Measurements from ENCODE around the gene MTHFD2L.

The MTHFD2L gene

DNA sequence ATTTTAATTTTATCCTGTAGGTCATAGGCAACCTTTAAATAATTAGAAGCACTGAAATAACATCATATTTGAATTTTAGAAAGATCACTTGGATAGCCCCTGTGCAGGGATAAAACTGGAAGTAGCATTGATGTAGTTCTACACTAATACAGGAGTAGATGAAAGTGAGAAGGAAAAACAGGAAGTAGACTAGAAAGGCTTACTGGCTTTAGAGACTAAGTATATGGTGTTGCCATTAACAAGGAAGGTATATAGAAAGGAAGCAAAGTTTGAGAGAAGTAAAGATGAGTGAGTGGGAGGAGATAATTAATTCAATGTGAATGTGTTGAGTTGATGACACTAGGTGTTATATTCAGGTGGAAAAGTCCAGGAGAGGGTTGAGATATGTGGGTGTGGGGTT is 77.2 kb downstream of the MTHFD2L start:
- DNase-seq (ENCODE audit: insufficient read length, low spot score) (no peak), FAIRE-seq (no peak)

DNA sequence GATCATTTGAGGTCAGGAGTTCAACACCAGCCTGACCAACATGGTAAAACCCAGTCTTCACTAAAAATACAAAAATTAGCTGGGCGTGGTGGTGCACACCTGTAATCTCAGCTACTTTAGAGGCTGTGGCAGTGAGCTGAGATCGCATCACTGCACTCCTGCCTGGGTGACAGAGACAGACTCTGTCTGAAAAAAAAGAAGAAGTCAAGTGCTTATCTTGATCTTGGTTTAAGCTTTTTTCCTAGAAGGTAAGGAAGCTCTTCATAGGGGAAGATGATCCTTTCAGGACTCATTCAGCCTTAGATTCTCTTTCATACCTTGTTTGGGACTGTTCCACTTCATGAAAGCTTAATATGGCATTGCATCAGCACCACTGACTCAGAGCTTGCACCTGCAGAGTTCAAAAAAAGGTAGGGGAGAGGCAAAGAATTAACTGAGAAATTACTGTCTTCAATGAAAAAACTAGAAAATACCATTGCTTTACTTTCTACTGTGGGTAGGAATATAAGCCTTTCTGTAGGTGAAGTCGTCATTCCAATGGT is 79.6 kb downstream of the MTHFD2L start:
- no peak for DNase-seq (ENCODE audit: insufficient read length, low spot score)
- FAIRE-seq = no peak

DNA sequence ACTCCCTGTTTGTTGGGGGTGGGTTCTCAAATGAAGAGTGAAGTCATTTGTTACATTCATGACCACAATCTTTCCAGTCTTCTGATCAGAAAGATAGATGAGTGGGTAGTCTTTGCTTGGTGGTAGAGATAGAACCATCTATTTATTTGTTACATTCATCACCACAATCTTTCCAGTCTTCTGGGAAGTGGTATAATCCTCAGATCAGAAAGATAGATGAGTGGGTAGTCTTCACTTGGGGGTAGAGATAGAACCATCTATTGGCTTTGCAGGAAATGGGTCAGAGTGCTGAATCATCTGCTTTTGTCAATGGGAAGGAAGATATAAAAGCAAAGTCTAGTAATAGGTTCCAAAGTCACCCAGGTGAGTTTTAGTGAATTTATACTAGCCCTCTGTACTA is 86.1 kb downstream of the MTHFD2L start:
- no peak for FAIRE-seq
- no peak for DNase-seq (ENCODE audit: insufficient read length, low spot score)

DNA sequence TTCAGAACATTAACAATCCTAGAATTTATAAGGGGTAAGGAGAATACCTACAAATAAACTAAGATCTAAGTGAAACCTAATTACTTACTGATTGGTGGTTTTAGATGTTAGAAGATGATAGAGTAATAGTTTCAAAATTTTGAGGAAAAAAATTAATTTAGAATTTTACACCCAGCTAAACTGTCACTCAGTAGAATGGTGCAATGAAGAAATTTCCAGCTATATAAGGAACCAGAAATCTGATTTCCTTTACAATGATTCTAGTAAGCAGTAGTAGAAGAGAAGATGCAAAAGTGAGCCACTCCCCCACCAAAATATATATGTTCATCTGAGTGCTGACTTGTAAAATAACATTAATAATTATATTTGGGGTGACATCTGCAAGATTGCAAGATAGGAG is 95.0 kb downstream of the MTHFD2L start:
- no peak for FAIRE-seq

DNA sequence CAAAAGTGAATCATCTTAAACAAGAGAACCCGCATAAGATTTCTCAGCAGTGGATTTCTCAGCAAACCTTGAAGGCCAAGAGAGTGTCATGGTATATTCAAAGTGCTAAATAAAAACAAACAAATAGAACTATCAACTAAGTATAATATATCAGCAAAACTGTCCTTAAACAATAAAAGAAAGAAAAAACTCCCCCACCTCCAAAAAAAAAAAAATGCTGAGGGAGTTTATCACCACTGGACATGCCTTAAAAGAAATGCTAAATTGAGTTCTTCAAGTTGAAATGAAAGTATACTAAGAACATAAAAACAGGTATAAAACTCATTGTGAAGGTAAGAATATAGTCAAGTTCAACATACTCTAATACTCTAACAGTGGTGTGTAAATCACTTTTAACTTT is 96.5 kb downstream of the MTHFD2L start:
- FAIRE-seq = no peak
- no peak for DNase-seq (ENCODE audit: insufficient read length, low spot score)

More for the DNA sequence above, 95.0 kb downstream of the MTHFD2L start:
- DNase-seq (ENCODE audit: insufficient read length, low spot score) = no peak

DNA sequence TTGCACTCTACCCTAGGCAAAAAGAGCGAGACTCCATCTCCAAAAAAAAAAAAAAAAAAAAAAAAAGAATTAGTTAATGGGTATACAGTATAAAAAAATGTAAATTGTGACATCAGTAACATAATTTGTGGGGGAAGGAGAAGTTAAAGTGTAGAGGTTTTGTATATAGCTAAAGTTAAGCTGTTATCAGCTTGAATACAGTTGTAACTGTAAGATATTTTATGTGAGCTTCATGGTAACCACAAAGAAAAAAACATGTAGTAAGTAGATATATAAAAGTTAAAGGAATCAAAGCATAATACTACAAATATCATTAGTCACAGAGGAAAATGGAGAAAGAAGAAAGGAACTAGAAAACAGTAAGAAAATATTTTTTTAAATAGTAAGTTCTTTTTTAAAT is 97.2 kb downstream of the MTHFD2L start:
- DNase-seq (ENCODE audit: insufficient read length, low spot score) (no peak), FAIRE-seq (no peak)

DNA sequence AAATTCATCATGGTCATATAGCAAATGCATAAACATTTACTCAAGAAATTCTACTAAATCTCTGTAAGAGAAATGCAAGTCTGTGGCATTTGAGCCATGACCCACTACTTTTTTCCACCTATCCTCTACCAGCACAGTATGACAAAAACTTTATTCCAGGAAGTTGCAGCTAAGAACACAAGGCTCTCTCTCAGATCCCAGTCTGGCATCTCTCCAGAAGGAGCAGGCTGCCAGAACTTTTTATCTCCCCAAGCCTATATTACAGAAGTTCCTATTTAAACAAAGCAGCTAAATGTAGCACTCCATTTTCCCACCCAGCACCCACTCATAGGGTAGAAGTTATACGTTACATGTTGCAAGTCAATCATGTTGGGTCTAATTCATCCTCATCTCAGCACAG is 101.0 kb downstream of the MTHFD2L start:
- FAIRE-seq = no peak

DNA sequence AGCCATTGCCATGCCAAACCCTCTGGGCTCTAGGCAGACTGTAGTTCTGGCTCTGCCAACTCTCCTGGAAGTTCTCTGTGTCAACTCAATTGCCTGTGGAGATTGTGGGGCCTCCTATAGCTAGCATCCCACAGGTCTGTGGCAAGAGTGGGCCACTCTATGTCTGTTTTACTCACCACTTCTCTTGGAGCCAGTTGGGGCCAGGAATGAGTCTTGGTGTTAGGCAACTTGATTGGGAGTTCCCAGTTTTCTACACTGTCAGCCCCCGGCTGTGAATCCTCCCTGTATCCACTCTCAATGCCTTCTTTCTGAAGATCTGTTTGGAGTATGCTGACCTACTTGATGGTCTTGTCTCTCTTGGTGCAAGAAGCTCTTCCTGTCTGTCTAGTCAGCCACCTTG is 102.1 kb downstream of the MTHFD2L start:
- FAIRE-seq (no peak), DNase-seq (ENCODE audit: insufficient read length, low spot score) (no peak)

More for the DNA sequence above, 101.0 kb downstream of the MTHFD2L start:
- DNase-seq (ENCODE audit: insufficient read length, low spot score) = no peak

DNA sequence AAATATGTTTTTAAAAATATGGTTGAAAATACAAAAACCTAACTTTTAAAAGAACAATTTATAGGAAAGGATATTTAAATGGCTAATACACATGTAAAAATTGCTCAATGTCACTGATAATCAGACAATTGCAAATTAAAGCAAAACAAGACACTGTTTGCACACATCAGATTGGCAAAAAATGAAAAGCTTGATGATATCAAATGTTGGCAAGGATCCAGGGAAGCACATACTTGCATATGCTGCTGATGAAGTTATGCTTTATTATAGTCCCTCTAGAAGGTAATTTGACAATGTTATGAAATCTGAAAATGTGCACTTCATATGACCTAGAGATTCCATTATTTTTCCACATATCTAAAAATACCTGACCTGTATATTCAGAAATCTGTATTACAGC is 104.6 kb downstream of the MTHFD2L start:
- FAIRE-seq (no peak), DNase-seq (ENCODE audit: insufficient read length, low spot score) (no peak)

DNA sequence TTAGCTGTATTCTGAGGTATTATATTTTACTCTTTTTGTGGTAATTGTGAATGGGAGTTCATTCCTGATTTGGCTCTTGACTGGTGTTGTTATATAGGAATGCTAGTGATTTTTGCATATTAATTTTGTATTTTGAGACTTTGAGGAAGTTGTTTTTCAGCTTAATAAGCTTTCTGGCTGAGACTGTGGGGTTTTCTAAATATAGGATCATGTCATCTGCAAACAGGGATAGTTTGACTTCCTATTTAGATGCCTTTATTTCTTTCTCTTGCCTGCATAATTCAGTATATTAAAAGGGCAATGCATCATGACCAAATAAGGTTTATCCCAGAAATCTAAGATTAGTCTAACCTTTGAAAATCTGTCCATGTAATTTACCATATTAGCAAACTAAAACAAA is 105.6 kb downstream of the MTHFD2L start:
- DNase-seq (ENCODE audit: insufficient read length, low spot score) (no peak), FAIRE-seq (no peak)

DNA sequence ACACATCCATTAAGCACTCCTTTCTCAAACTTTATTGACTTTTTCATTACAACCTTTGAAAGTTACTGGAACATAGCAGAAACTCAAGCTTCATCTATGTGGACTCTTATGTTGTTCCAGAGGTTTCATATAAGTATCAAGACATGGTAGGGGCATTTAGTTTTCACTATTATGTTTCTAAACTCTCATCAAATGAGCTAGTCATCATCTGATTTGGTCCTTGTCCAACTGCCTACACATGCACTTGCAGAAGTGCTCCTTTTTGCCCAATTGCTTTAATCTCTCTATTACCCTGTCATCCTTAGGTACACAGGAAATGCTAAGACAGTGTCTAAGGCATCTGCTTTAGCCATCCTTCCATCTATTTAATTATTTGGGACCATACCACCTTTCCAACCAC is 108.2 kb downstream of the MTHFD2L start:
- DNase-seq (ENCODE audit: insufficient read length, low spot score) = no peak
- no peak for FAIRE-seq

DNA sequence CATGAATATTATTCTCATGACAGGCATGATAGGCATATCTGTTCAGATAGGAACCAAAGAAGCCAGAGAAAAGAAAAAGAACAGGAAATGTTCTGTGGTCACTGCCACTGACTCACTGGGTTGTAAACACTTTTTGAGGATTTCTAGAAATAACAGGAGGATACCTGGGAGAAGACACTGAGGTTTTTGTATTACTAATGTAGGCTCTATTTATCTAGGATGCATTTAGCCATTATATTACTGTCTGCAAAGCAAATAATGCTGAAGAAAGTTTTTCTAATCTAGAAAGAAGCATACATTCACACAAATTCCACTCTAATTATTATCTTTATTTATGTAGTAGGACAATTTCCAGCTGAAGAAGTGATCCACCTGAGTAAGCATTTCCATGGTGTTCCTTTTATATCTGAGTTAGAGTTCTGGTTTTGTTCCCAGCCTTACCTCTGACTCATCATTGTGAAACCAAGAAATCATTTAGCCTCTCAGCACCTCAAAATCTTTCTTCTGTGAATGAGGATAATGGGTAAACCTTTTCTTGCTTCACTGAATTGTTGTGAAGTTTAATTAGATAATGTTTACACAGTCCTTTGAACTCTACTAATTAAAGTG is 110.2 kb downstream of the MTHFD2L start:
- FAIRE-seq = no peak
- DNase-seq (ENCODE audit: insufficient read length, low spot score) = peak; percentile 2

DNA sequence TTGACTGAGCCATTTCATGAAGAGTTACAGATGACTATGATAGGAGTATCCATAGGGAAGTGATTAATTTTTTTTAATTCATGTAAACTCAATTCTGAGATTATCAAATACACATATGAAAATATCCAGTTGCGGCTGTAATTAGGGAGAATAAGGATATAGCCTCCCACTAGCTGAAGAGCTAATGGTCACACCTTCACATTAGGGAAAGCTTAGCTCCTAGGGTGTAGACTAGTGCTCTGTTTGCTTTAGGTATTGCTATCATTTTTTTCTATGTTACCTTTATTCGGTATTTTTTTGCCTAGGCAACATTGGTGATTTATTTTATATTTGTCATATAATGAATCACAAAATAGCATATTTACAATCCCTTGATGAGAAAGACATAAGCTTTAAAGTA is 110.7 kb downstream of the MTHFD2L start:
- DNase-seq (ENCODE audit: insufficient read length, low spot score) (no peak), FAIRE-seq (no peak)

DNA sequence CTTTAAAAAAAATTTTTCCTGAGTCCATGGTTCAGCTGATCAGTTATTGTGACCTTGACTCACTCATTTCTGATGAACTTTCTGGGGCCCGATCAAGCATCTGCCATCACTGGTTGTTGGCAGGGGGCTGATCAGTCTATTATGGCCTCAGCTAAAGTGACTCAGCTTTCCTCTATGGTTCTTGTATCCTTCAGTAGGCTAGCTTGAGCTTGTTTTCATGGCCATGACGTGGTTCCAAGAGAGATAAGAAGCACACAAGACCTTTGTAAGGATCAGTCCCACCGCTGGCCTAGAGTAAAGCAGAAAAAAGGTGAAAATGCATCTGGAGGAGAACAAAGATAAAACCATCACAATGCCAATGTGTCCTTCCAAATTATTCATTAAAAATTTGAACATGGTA is 120.6 kb downstream of the MTHFD2L start:
- FAIRE-seq = no peak
- DNase-seq (ENCODE audit: insufficient read length, low spot score) = no peak

DNA sequence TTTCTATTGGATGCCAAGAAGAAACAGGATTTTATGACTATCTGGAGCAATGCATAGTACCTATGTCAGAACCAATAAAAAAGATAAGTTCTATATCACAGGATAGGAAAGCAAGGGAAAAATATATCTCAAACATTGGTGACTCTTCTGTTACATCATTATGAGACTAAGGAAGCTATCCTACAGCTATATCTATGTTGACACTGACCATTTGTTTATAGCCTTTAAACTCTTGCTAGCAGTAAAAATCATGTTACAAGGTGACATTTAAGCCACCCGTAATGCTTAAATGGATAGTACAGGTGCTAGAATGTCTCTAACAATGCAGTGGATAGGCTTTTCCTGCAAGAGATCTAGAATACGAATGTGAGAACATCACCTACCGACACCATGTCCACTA is 121.8 kb downstream of the MTHFD2L start:
- no peak for FAIRE-seq
- no peak for DNase-seq (ENCODE audit: insufficient read length, low spot score)

DNA sequence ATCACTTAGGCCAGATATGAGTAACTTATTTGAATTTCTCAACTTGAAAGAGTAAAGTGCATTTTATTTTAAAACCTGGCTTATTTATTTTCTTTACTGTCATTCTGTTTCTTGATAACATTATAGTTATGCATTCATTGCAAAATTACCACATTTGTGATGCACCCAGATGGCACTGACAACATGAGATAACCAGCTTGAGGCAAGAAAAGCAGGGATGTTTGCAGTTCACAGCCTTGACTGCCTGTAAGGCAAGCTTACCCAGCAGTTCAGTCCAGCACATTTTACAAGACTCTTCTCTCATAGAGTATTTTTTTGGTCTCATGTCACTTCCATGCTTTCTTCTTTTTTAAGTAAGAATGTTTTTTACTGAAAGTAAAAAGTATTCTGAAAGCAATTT is 125.0 kb downstream of the MTHFD2L start:
- FAIRE-seq (no peak), DNase-seq (ENCODE audit: insufficient read length, low spot score) (no peak)

DNA sequence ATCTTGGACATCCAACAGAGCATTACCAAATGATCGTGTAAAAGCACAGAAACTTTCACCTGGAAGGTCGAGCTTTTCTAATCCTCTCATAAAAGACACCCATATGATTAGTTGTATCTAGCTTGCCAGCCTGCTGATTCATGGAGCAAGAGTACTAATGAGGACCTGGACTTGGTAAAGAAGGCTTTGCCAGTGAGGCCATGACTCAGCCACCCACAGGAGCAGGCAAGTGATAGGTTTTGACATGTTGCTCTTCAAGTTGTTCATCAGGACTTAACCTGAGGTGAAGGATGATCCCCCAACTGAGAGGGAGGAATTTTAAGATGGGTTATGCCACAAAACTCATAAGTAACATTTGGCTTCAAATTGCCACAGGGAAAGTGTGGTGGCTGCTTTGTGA is 125.7 kb downstream of the MTHFD2L start:
- no peak for DNase-seq (ENCODE audit: insufficient read length, low spot score)

DNA sequence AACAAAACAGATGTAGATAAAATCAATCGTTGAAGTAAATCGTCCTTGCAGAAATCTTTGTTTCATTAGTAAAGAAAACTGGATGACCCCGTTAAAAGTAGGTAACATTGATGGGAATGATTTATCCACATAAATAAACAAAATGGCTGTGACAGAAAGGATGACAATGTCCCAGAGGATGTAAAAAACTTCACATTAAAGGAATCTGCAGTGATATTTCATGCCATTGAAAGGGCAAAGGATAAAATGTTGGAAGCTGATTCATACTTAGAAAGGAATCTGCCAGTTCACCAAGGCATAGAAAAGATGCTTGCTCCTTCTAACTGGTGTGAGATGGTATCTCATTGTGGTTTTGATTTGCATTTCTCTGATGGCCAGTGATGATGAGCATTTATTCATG is 126.1 kb downstream of the MTHFD2L start:
- DNase-seq (ENCODE audit: insufficient read length, low spot score) (no peak), FAIRE-seq (no peak)

More for the DNA sequence above, 125.7 kb downstream of the MTHFD2L start:
- FAIRE-seq = no peak

DNA sequence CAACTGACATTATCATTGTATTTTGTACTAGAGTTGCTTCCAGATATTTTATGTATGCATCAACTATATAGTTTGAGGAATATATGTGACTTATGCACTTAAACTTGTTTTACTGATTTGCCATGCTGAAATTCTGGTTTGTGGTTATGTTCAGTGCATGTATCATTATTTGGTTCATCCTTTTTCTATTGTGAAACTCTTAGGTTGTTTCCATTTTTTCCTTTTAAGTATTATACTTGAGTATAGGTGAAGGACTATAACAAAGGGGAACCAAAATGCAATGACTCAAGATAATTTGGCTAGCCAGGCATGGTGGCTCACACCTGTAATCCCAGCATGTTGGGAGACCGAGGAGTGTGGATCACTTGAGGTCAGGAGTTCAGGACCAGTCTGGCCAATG is 129.2 kb downstream of the MTHFD2L start:
- FAIRE-seq = no peak

DNA sequence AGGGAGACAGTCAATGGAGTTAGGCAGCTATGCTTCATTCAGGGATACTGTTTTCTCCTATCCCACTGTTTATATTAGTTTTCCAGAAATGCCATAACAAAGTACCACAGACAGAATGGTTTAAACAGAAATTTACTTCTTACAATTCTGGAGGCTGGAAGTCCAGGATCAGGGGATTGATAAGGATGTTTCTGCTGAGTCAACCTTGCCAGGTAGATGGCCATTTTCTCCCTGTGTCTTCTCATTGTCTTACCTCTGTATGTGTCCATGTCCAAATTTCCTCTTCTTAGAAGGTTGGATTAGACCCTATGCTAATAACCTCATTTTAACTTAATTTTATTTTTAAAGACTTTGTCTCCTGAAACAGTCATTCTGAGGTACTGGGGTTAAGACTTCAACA is 129.9 kb downstream of the MTHFD2L start:
- FAIRE-seq = no peak
- no peak for DNase-seq (ENCODE audit: insufficient read length, low spot score)

More for the DNA sequence above, 129.2 kb downstream of the MTHFD2L start:
- DNase-seq (ENCODE audit: insufficient read length, low spot score) = no peak

DNA sequence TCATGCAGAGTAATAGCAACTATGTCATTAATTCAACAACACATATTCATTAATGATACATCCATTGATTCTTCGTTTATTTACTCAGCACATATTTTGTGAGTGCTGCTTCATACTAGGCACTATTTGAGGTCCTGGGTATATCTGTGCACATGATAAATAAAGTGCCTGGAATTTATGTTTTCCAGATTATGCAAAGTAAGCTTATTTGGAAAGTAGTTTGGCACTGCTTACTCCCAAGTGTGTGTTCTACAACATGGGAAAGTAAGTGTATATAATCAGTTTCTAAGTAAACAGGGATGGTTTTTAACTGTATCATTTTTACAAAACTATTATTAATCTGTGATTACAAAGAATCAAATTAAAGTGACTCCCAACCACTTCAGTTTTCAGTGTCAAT is 133.6 kb downstream of the MTHFD2L start:
- FAIRE-seq (no peak), DNase-seq (ENCODE audit: insufficient read length, low spot score) (no peak)

DNA sequence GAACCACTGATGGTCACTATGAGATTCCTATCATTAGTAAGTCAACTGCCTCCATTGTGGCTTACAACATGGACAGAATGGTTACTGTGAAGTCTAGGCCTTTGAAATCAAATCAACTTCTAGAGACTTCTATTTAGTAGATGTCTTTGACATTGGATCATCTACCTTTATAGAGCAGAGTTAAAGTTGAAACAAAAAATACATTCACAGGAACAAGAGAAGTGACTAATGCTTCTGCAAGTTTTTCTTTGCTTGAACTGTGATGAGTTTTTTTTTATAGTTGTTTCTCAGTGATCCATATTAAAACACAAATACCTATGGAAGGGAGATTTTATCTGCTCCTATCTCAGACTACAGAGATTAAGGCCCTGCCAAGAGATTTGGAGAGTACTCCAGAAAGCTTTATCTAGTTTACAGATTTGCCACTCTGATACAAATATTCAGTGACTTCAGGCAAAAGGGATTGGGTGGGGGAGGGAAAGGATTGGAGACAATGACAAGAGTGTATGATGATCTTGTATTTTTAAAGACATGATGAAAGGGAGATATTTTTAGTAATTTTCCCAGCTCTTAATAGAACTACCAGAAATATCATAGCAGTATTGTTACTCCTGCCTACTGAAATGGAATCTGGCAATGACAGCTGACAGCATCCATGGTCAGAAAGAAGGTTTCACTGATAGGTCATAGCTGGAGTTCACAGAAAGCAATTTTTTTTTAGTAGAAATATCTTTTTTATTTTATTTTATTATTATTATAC is 134.4 kb downstream of the MTHFD2L start:
- DNase-seq (ENCODE audit: insufficient read length, low spot score) (no peak), FAIRE-seq (no peak)
